SK-N-SH treated with all-trans-retinoic acid at 6 μM for 48 hours (cell line): ENCODE measurements around the gene TRPM2.

Experiments
- ATAC-seq: fragments of 200-7000 bp; cut with Tn5 transposase; 3 replicates; pipeline ENCODE4 v1.9.1; 2020; ENCODE audit warnings: mild to moderate bottlenecking, moderate library complexity
- ARNTL ChIP-seq: fragments of 450-650 bp; formaldehyde crosslinking; IDR thresholded peaks from 2 replicates; pipeline ENCODE4 v1.5.0; 2020; ENCODE audit warnings: low read depth, mild to moderate bottlenecking, moderate library complexity, borderline replicate concordance
- BACH2 ChIP-seq: fragments of 250-450 bp; sonication (Bioruptor Pico); IDR thresholded peaks from 2 replicates; pipeline ENCODE4 v1.9.0; 2021; ENCODE audit warnings: mild to moderate bottlenecking, borderline replicate concordance
- CSDC2 ChIP-seq: fragments of 250-450 bp; sonication (Bioruptor Pico); IDR thresholded peaks from 2 replicates; pipeline ENCODE4 v1.5.0; 2020; ENCODE audit warnings: mild to moderate bottlenecking, moderate library complexity
- CSRNP3 ChIP-seq: fragments of 250-450 bp; sonication (Bioruptor Pico); IDR thresholded peaks from 2 replicates; pipeline ENCODE4 v1.5.1; 2021; ENCODE audit warnings: mild to moderate bottlenecking, moderate library complexity
- ESRRG ChIP-seq: fragments of 250-450 bp; sonication (Bioruptor Pico); IDR thresholded peaks from 2 replicates; pipeline ENCODE4 v1.6.1; 2021; ENCODE audit warnings: mild to moderate bottlenecking
- GLIS3 ChIP-seq: fragments of 250-450 bp; sonication (Bioruptor Pico); IDR thresholded peaks from 2 replicates; pipeline ENCODE4 v1.5.0; 2020; ENCODE audit warnings: mild to moderate bottlenecking, moderate library complexity
- ISL1 ChIP-seq: fragments of 250-450 bp; sonication (Bioruptor Pico); IDR thresholded peaks from 2 replicates; pipeline ENCODE4 v2.1.2; 2022; ENCODE audit warnings: mild to moderate bottlenecking, moderate library complexity
- OSR1 ChIP-seq: fragments of 250-450 bp; sonication (Bioruptor Pico); IDR thresholded peaks from 2 replicates; pipeline ENCODE4 v1.8.0; 2022; ENCODE audit warnings: moderate library complexity, mild to moderate bottlenecking, inconsistent platforms
- PPARA ChIP-seq: fragments of 250-450 bp; sonication (Bioruptor Pico); IDR thresholded peaks from 2 replicates; pipeline ENCODE4 v1.5.0; 2020; ENCODE audit warnings: mild to moderate bottlenecking, borderline replicate concordance
- RARB ChIP-seq: fragments of 250-450 bp; sonication (Bioruptor Pico); IDR thresholded peaks from 2 replicates; pipeline ENCODE4 v1.8.0; 2021; ENCODE audit warnings: mild to moderate bottlenecking, moderate library complexity
- SNAI2 ChIP-seq: fragments of 250-450 bp; sonication (Bioruptor Pico); IDR thresholded peaks from 2 replicates; pipeline ENCODE4 v1.5.0; 2020; ENCODE audit warnings: mild to moderate bottlenecking, moderate library complexity
- TCF4 ChIP-seq: fragments of 250-450 bp; sonication (Bioruptor Pico); IDR thresholded peaks from 2 replicates; pipeline ENCODE4 v1.8.0; 2021; ENCODE audit warnings: mild to moderate bottlenecking, moderate library complexity, borderline replicate concordance
- TOX ChIP-seq: fragments of 250-450 bp; sonication (Bioruptor Pico); IDR thresholded peaks from 2 replicates; pipeline ENCODE4 v1.8.0; 2021; ENCODE audit warnings: mild to moderate bottlenecking, moderate library complexity, borderline replicate concordance
- TSHZ2 ChIP-seq: fragments of 250-450 bp; sonication (Bioruptor Pico); IDR thresholded peaks from 2 replicates; pipeline ENCODE4 v1.5.0; 2020; ENCODE audit warnings: mild to moderate bottlenecking, moderate library complexity
- ZC3H10 ChIP-seq: fragments of 250-450 bp; sonication (Bioruptor Pico); IDR thresholded peaks from 2 replicates; pipeline ENCODE4 v1.5.1; 2021; ENCODE audit warnings: mild to moderate bottlenecking, moderate library complexity
- ZFP3 ChIP-seq: fragments of 250-450 bp; sonication (Bioruptor Pico); IDR thresholded peaks from 2 replicates; pipeline ENCODE4 v1.5.0; 2020; ENCODE audit warnings: mild to moderate bottlenecking, moderate library complexity
- ZFP30 ChIP-seq: fragments of 450-650 bp; formaldehyde crosslinking; IDR thresholded peaks from 2 replicates; pipeline ENCODE4 v1.5.0; 2022; ENCODE audit warnings: mild to moderate bottlenecking, moderate library complexity
- ZNF565 ChIP-seq: fragments of 450-650 bp; formaldehyde crosslinking; conservative IDR thresholded peaks from 2 replicates; pipeline ENCODE4 v1.5.0; 2020; ENCODE audit warnings: low read depth, mild to moderate bottlenecking, moderate library complexity
- ZNF70 ChIP-seq: fragments of 450-650 bp; formaldehyde crosslinking; IDR thresholded peaks from 2 replicates; pipeline ENCODE4 v1.5.0; 2020; ENCODE audit warnings: mild to moderate bottlenecking, moderate library complexity
- ZNF8 ChIP-seq: fragments of 450-650 bp; formaldehyde crosslinking; IDR thresholded peaks from 2 replicates; pipeline ENCODE4 v1.5.0; 2020; ENCODE audit warnings: mild to moderate bottlenecking, moderate library complexity
- TF ChIP-seq, protein P1 (sequence below): fragments of 250-450 bp; sonication (Bioruptor Pico); IDR thresholded peaks from 2 replicates; pipeline ENCODE4 v1.5.1; 2020; ENCODE audit warnings: low read depth, mild to moderate bottlenecking, moderate library complexity
- TF ChIP-seq, protein P2 (sequence below): fragments of 250-450 bp; sonication (Bioruptor Pico); IDR thresholded peaks from 2 replicates; pipeline ENCODE4 v1.8.0; 2020; ENCODE audit warnings: mild to moderate bottlenecking, moderate library complexity, borderline replicate concordance
- TF ChIP-seq, protein P3 (sequence below): fragments of 250-450 bp; sonication (Bioruptor Pico); IDR thresholded peaks from 2 replicates; pipeline ENCODE4 v1.8.0; 2021; ENCODE audit warnings: low read depth, mild to moderate bottlenecking, moderate library complexity, borderline replicate concordance

Gene TRPM2

DNA sequence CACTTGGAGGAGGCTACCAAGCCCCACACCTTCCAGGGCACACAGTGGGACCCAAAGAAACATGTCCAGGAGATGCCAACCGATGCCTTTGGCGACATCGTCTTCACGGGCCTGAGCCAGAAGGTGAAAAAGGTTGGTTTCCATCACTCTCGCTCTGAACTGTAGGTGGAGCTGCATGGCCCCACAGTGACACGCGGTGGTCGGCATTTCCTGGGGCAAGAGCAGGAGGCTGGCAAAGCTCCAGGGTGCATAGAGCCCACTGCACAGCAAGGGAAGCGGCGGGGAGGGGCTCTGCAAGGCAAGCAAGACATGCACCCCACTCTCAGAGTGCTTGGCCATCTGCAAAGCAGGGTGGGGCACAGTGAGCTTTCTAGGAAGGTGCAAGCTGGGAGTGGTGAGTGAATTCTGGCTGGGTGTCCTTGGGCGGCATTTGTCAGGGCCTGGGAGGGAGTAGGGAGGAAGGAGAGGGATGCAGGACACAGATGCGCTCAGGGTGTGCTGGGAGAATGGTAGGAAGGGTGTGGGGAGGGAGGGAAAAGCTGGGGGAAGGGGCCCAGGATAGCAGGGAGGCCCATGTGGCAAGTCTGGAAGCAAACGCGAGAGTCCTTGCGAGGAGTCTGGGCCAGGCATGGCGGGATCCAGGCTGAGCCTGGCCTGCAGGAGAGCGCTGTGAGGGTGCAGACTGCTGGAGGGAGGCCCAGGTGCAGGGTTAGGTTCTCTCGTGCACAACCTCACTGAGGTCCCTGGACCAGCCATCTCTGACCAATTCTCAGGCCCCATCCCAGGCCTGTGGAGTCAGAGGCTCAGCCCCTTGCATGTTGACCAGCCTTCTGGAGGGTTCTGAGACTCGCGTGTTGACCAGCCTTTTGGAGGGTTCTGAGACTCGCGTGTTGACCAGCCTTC, 11.0 kb downstream of the TRPM2 start:
- ATAC-seq: no peak
- TF ChIP-seq TCF4 (no peak), TSHZ2 (CRISPR knock-in tag) (no peak), ZC3H10 (no peak), ZNF8 (no peak), ZFP30 (CRISPR knock-in tag) (no peak), CSDC2 (CRISPR knock-in tag) (no peak), TOX (CRISPR knock-in tag) (no peak), ZFP3 (no peak), PPARA (no peak), SNAI2 (no peak), ESRRG (CRISPR knock-in tag) (no peak), RARB (CRISPR knock-in tag) (no peak), ISL1 (CRISPR knock-in tag) (no peak), ARNTL (CRISPR knock-in tag) (no peak), CSRNP3 (CRISPR knock-in tag) (no peak), GLIS3 (no peak), BACH2 (CRISPR knock-in tag) (no peak)
- TF ChIP-seq, protein P1, sequence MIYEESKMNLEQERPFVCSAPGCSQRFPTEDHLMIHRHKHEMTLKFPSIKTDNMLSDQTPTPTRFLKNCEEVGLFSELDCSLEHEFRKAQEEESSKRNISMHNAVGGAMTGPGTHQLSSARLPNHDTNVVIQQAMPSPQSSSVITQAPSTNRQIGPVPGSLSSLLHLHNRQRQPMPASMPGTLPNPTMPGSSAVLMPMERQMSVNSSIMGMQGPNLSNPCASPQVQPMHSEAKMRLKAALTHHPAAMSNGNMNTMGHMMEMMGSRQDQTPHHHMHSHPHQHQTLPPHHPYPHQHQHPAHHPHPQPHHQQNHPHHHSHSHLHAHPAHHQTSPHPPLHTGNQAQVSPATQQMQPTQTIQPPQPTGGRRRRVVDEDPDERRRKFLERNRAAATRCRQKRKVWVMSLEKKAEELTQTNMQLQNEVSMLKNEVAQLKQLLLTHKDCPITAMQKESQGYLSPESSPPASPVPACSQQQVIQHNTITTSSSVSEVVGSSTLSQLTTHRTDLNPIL: no peak
- TF ChIP-seq, all 23 proteins: peak for 0

DNA sequence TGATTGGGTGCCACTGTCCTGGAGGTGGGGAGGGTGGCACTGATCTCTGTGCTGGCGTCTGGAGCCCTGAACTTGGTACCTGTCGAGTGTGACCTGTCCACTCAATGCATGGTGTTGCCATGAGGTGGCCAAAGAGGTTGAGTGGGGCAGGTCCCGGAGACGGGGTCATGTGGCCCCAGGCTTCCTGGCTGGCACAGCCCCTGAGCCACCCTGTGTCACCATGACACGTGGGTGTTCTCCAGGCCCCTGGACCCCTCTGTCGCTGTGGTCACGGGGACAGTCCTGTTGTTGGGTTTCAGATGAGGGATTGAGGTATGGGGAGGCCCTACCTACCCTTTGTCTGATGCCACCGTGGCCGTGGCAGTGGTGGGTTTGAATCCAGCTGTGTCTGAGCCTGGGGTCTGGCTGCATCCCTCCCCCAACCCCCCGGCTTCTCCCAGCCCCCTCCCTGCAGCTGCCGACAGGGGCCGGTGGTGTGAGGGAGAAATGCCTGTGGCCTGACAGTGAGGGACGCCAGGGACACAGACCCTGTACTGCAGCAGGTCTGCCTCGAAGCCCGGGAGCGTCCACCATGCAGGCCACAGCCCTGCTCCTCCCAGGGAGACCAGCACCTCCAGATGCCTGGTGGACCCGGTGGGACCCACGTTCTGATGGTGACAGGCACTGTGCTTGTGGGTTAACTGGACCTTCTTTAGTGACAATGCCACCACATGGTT, 12.0 kb downstream of the TRPM2 start:
- ATAC-seq: no peak
- TF ChIP-seq, protein P2, sequence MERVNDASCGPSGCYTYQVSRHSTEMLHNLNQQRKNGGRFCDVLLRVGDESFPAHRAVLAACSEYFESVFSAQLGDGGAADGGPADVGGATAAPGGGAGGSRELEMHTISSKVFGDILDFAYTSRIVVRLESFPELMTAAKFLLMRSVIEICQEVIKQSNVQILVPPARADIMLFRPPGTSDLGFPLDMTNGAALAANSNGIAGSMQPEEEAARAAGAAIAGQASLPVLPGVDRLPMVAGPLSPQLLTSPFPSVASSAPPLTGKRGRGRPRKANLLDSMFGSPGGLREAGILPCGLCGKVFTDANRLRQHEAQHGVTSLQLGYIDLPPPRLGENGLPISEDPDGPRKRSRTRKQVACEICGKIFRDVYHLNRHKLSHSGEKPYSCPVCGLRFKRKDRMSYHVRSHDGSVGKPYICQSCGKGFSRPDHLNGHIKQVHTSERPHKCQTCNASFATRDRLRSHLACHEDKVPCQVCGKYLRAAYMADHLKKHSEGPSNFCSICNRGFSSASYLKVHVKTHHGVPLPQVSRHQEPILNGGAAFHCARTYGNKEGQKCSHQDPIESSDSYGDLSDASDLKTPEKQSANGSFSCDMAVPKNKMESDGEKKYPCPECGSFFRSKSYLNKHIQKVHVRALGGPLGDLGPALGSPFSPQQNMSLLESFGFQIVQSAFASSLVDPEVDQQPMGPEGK (CRISPR knock-in tag): no peak
- TF ChIP-seq ZNF8: no peak
- TF ChIP-seq ISL1 (CRISPR knock-in tag): no peak
- no peak for TF ChIP-seq ARNTL (CRISPR knock-in tag)
- no peak for TF ChIP-seq CSDC2 (CRISPR knock-in tag)
- no peak for TF ChIP-seq BACH2 (CRISPR knock-in tag)
- TF ChIP-seq GLIS3: no peak
- no peak for TF ChIP-seq ZFP30 (CRISPR knock-in tag)

GRCh38 chr21:44365967-44366585, 12.7 kb downstream of the TRPM2 start:
- no peak for ATAC-seq
- TF ChIP-seq GLIS3 (no peak), BACH2 (CRISPR knock-in tag) (no peak), ZFP3 (no peak), ESRRG (CRISPR knock-in tag) (no peak), ZC3H10 (no peak), SNAI2 (no peak), ZNF565 (CRISPR knock-in tag) (no peak), ISL1 (CRISPR knock-in tag) (no peak), ZNF70 (CRISPR knock-in tag) (no peak), RARB (CRISPR knock-in tag) (no peak), OSR1 (CRISPR knock-in tag) (no peak), ARNTL (CRISPR knock-in tag) (no peak), PPARA (no peak), TCF4 (no peak)
- TF ChIP-seq, protein P1: no peak
- TF ChIP-seq, protein P3, sequence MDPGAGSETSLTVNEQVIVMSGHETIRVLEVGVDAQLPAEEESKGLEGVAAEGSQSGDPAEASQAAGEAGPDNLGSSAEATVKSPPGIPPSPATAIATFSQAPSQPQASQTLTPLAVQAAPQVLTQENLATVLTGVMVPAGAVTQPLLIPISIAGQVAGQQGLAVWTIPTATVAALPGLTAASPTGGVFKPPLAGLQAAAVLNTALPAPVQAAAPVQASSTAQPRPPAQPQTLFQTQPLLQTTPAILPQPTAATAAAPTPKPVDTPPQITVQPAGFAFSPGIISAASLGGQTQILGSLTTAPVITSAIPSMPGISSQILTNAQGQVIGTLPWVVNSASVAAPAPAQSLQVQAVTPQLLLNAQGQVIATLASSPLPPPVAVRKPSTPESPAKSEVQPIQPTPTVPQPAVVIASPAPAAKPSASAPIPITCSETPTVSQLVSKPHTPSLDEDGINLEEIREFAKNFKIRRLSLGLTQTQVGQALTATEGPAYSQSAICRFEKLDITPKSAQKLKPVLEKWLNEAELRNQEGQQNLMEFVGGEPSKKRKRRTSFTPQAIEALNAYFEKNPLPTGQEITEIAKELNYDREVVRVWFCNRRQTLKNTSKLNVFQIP (CRISPR knock-in tag): no peak
